ENCODE data around the gene LPAR6. TPM values are rescaled to one million over a fixed set of nuclear protein-coding genes. Genes with fewer than 3 reads are reported as not detected.

Gene LPAR6
- total RNA-seq, 1 experiment from 2014 or later, result 3.6 TPM

DNA sequence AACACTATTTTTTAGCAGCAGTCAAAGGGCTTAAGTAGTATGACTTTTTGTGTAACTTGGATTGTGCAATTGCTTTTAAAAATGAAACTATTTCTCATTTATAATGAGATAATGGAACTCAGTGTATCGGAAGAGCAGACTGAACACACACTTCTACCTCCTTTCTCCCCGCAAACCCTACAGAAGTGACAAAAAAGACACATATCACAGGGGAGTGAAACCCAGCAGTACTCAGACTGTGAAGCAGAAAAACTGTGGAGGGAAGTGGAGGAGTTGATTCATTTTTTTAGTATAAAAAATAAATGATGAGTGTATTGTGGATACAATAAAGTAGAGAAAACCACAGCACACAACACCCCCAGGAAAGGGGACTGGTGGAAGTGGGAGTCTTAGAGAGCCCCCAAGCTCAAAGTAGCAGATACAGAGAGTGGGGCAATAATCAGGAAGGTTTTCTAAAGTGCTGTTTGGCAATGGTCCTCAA lies 9.7 kb downstream of the LPAR6 start:
- no TSS peak for BruUV-seq (replicated peaks)
- Histone ChIP-seq H3K9me2 (replicated peaks; ENCODE audit: low read length) (no peaks in the 10 kb centered on the region), H3K36me3 (ENCODE audit: low read depth, low read length) (no peaks in the 10 kb centered on the region; the same call in 1 of the 2 replicates), H3K4me2 (ENCODE audit: low read length) (no peak overlapping the region), H3F3A (ENCODE audit: low read length, unreplicated experiment) (no peaks in the 10 kb centered on the region), H3K27me3 (ENCODE audit: low read length) (no peaks in the 10 kb centered on the region), H3K27ac (ENCODE audit: low read length) (no peak overlapping the region), H2AFZ (ENCODE audit: low read length) (no peak overlapping the region), H3K4me1 (ENCODE audit: insufficient read depth, low read length) (peaks cover 36% of the 10 kb centered on the region), H4K20me1 (ENCODE audit: low read length) (no peaks in the 10 kb centered on the region), H3K9me3 (ENCODE audit: low read length) (no peaks in the 10 kb centered on the region), H3K79me2 (ENCODE audit: low read length) (no peaks in the 10 kb centered on the region), H3K4me3 (ENCODE audit: low read length) (no peak overlapping the region), H3K9ac (ENCODE audit: low read length) (no peak overlapping the region)
- DNase-seq, result no peak
- no peak for TF ChIP-seq EZH2 (IDR thresholded peaks at IDR 0.05; ENCODE audit: low read length, unreplicated experiment)
- TF ChIP-seq EZH2phosphoT487 (IDR thresholded peaks at IDR 0.05; ENCODE audit: borderline replicate concordance, low read length), result no peak
- TF ChIP-seq, protein P1, sequence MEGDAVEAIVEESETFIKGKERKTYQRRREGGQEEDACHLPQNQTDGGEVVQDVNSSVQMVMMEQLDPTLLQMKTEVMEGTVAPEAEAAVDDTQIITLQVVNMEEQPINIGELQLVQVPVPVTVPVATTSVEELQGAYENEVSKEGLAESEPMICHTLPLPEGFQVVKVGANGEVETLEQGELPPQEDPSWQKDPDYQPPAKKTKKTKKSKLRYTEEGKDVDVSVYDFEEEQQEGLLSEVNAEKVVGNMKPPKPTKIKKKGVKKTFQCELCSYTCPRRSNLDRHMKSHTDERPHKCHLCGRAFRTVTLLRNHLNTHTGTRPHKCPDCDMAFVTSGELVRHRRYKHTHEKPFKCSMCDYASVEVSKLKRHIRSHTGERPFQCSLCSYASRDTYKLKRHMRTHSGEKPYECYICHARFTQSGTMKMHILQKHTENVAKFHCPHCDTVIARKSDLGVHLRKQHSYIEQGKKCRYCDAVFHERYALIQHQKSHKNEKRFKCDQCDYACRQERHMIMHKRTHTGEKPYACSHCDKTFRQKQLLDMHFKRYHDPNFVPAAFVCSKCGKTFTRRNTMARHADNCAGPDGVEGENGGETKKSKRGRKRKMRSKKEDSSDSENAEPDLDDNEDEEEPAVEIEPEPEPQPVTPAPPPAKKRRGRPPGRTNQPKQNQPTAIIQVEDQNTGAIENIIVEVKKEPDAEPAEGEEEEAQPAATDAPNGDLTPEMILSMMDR (conservative IDR thresholded peaks at IDR 0.05; ENCODE audit: low read depth, low read length), result no peak
- no peak for ATAC-seq
- POLR2A ChIA-PET (ENCODE audit: unreplicated experiment), result no interaction called here
- CTCF ChIA-PET, result no interaction called here
- intact Hi-C loops (cut with micrococcal nuclease), result loop anchor here (5.0 kb wide), 1 partner anchor 89 kb away; no protein-coding TSS in a partner anchor

DNA sequence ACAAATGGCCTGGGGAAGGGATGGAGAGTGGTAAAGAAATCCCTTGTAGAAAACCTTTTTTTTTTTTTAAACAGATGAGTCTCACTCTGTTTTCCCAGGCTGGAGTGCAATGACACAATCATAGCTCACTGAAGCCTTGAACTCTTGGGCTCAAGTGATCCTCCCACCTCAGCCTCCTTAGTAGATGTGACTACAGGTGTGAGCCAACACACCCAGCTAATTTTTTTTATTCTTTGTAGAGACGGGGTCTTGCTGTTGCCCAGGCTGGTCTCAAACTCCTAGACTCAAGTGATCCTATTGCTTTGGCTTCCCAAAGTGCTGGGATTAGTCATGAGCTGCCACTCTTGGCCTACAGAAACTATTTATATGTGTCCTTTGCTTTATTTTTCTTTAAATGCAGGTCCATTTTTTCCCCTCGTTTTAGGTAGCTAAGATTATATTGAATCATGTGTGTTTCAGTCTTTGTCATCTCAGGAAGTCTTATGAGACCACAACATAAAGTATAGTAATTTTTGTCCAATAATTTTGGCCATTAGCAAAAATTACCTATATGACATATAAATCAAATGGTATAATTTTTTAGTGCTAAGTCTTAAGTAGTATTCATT lies 10.5 kb downstream of the LPAR6 start:
- no TSS peak for BruUV-seq (replicated peaks)
- intact Hi-C loops (cut with micrococcal nuclease), result loop anchor here (5.0 kb wide), 1 partner anchor 90 kb away; no protein-coding TSS in a partner anchor
- Histone ChIP-seq H3K27me3 (ENCODE audit: low read length) (no peaks in the 10 kb centered on the region), H3K4me2 (ENCODE audit: low read length) (no peak overlapping the region), H3K9me2 (replicated peaks; ENCODE audit: low read length) (no peaks in the 10 kb centered on the region), H3K4me3 (ENCODE audit: low read length) (no peak overlapping the region), H3K79me2 (ENCODE audit: low read length) (no peaks in the 10 kb centered on the region), H3K27ac (ENCODE audit: low read length) (peak overlapping the region; percentile 25; the same call in 1 of the 2 replicates), H3F3A (ENCODE audit: low read length, unreplicated experiment) (no peaks in the 10 kb centered on the region), H3K4me1 (ENCODE audit: insufficient read depth, low read length) (peaks cover 36% of the 10 kb centered on the region), H3K9ac (ENCODE audit: low read length) (no peak overlapping the region), H4K20me1 (ENCODE audit: low read length) (no peaks in the 10 kb centered on the region), H3K36me3 (ENCODE audit: low read depth, low read length) (no peaks in the 10 kb centered on the region; the same call in 1 of the 2 replicates), H2AFZ (ENCODE audit: low read length) (no peak overlapping the region), H3K9me3 (ENCODE audit: low read length) (no peaks in the 10 kb centered on the region)
- ATAC-seq, result no peak
- ChIA-PET POLR2A (ENCODE audit: unreplicated experiment) (interaction anchor here (0.6 kb wide), 1 partner anchor 465 kb away, joined by 19 read pairs; no protein-coding TSS in a partner anchor), CTCF (interaction anchor here (0.6 kb wide), 2 partner anchors 178 kb away, joined by 3 to 5 read pairs; no protein-coding TSS in a partner anchor)
- no peak for DNase-seq
- no peak for TF ChIP-seq EZH2phosphoT487 (IDR thresholded peaks at IDR 0.05; ENCODE audit: borderline replicate concordance, low read length)
- TF ChIP-seq, protein P1 (conservative IDR thresholded peaks at IDR 0.05; ENCODE audit: low read depth, low read length), result no peak
- TF ChIP-seq EZH2 (IDR thresholded peaks at IDR 0.05; ENCODE audit: low read length, unreplicated experiment), result no peak

DNA sequence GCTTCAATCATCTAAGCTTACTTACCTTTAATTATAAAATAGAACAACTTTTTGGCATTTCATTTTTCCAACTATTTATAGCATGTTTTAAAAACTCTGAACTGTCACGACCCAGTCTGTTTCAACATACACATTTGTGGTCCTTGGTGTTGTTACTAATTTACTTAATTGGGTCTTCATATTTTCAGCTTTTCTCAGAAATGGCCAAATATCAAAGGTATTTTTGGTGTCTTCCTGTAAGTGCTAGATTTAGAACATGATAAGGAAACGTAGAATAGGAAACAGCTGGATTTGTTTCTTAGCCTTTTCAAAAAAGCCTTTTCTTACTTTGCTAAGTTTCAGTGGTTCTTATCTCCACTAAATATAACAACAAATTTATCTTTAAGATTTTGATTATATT lies 11.4 kb downstream of the LPAR6 start:
- no TSS peak for BruUV-seq (replicated peaks)
- Histone ChIP-seq H4K20me1 (ENCODE audit: low read length) (no peaks in the 10 kb centered on the region), H3K9me2 (replicated peaks; ENCODE audit: low read length) (no peaks in the 10 kb centered on the region), H3K9ac (ENCODE audit: low read length) (no peak overlapping the region), H3F3A (ENCODE audit: low read length, unreplicated experiment) (no peaks in the 10 kb centered on the region), H3K27me3 (ENCODE audit: low read length) (no peaks in the 10 kb centered on the region), H3K4me1 (ENCODE audit: insufficient read depth, low read length) (peaks cover 36% of the 10 kb centered on the region), H3K9me3 (ENCODE audit: low read length) (no peaks in the 10 kb centered on the region), H3K36me3 (ENCODE audit: low read depth, low read length) (no peaks in the 10 kb centered on the region; the same call in 1 of the 2 replicates), H3K4me3 (ENCODE audit: low read length) (no peak overlapping the region), H3K27ac (ENCODE audit: low read length) (no peak overlapping the region), H3K79me2 (ENCODE audit: low read length) (no peaks in the 10 kb centered on the region), H2AFZ (ENCODE audit: low read length) (no peak overlapping the region), H3K4me2 (ENCODE audit: low read length) (no peak overlapping the region)
- no peak for ATAC-seq
- TF ChIP-seq EZH2phosphoT487 (IDR thresholded peaks at IDR 0.05; ENCODE audit: borderline replicate concordance, low read length), result no peak
- TF ChIP-seq EZH2 (IDR thresholded peaks at IDR 0.05; ENCODE audit: low read length, unreplicated experiment), result no peak
- TF ChIP-seq, protein P1 (conservative IDR thresholded peaks at IDR 0.05; ENCODE audit: low read depth, low read length), result no peak
- no peak for DNase-seq
- ChIA-PET POLR2A (ENCODE audit: unreplicated experiment) (interaction anchor here (0.6 kb wide), 1 partner anchor 88 kb away, joined by 3 read pairs; no protein-coding TSS in a partner anchor), CTCF (interaction anchor here (0.6 kb wide), 2 partner anchors 131 to 179 kb away, joined by 3 to 10 read pairs; no protein-coding TSS in a partner anchor)
- intact Hi-C loops (cut with micrococcal nuclease), result loop anchor here (1.0 to 5.0 kb wide), 4 partner anchors 47 to 183 kb away; no protein-coding TSS in a partner anchor

Data from PC-3 (cell line).